IMR-90 (cell line): ENCODE results near the gene SSR2. TPM values are rescaled to one million over a fixed set of nuclear protein-coding genes. Genes with fewer than 3 reads are reported as not detected.

Experiments used
- ATAC-seq: fragments of 200-7000 bp; cut with Tn5 transposase; 2 replicates; pipeline ENCODE4 v1.9.1; 2020; ENCODE audit warnings: low read depth, mild to moderate bottlenecking, moderate library complexity
- BruUV-seq: library from RNA; stranded (reverse); fragments of 400-500 nt; replicated peaks from 2 replicates; lab custom pipeline; 2021; lab: Mats Ljungman, UMichigan
- CTCF ChIA-PET: fragments of 300-600 bp; formaldehyde crosslinking; extraction: SDS; loops from one replicate; lab custom pipeline; 2021; ENCODE audit warnings: antibody characterized with exemption; lab: Yijun Ruan, JAX
- POLR2A ChIA-PET: fragments of 300-600 bp; sonication (Branson Sonifier 250); formaldehyde crosslinking; loops from one replicate; lab custom pipeline; 2022; ENCODE audit warnings: antibody characterized with exemption; ENCODE audit not compliant: unreplicated experiment; lab: Charles Lee
- DNase-seq: peaks from one replicate; pipeline ENCODE4 v3.0.0; 2013
- H2AFZ ChIP-seq: replicated peaks from 2 replicates; pipeline ENCODE3; 2013; ENCODE audit warnings: low read length, mild to moderate bottlenecking; ENCODE audit not compliant: poor library complexity
- H2AK5ac ChIP-seq: 2 replicates; pipeline ENCODE4 v1.6.1; 2013; ENCODE audit warnings: low read depth, low read length, inconsistent platforms
- H2AK9ac ChIP-seq: replicated peaks from 2 replicates; pipeline ENCODE3; 2013; ENCODE audit warnings: mild to moderate bottlenecking, low read depth, low read length, moderate library complexity; ENCODE audit not compliant: poor library complexity
- H2BK120ac ChIP-seq: 2 replicates; pipeline ENCODE4 v1.6.1; 2013; ENCODE audit warnings: low read depth, low read length, inconsistent platforms
- H2BK15ac ChIP-seq: 3 replicates; pipeline ENCODE4 v1.6.1; 2013; ENCODE audit warnings: low read depth, low read length, inconsistent platforms
- H2BK20ac ChIP-seq: 2 replicates; pipeline ENCODE4 v1.6.1; 2013; ENCODE audit warnings: low read depth, mild to moderate bottlenecking, inconsistent platforms, low read length, moderate library complexity
- H2BK5ac ChIP-seq: 2 replicates; pipeline ENCODE4 v1.6.1; 2013; ENCODE audit warnings: mild to moderate bottlenecking, low read depth, low read length, inconsistent platforms; ENCODE audit not compliant: poor library complexity, severe bottlenecking
- H3K14ac ChIP-seq: replicated peaks from 2 replicates; pipeline ENCODE4 v1.6.1; 2013; ENCODE audit warnings: low read depth, low read length, inconsistent platforms
- H3K18ac ChIP-seq: 2 replicates; pipeline ENCODE4 v1.6.1; 2013; ENCODE audit warnings: low read depth, low read length, control low read depth
- H3K23ac ChIP-seq: 2 replicates; pipeline ENCODE4 v1.6.1; 2013; ENCODE audit warnings: low read depth, low read length, inconsistent platforms
- H3K27ac ChIP-seq: 2 replicates; pipeline ENCODE4 v1.5.1; 2013; ENCODE audit warnings: mild to moderate bottlenecking, control low read depth, low read length; ENCODE audit not compliant: insufficient read depth
- H3K27me3 ChIP-seq: 2 replicates; pipeline ENCODE4 v1.6.1; 2013; ENCODE audit warnings: low read length; ENCODE audit not compliant: control insufficient read depth, insufficient read depth
- H3K36me3 ChIP-seq: 2 replicates; pipeline ENCODE4 v1.6.1; 2013; ENCODE audit warnings: low read length, mixed read lengths; ENCODE audit not compliant: control insufficient read depth, insufficient read depth
- H3K4ac ChIP-seq: 2 replicates; pipeline ENCODE4 v1.6.1; 2013; ENCODE audit warnings: low read depth, low read length, inconsistent platforms
- H3K4me1 ChIP-seq: 2 replicates; pipeline ENCODE4 v1.6.1; 2013; ENCODE audit warnings: low read length, mixed read lengths; ENCODE audit not compliant: control insufficient read depth, insufficient read depth
- H3K4me2 ChIP-seq: 2 replicates; pipeline ENCODE4 v1.6.1; 2013; ENCODE audit warnings: low read depth, mild to moderate bottlenecking, control low read depth, low read length, moderate library complexity
- H3K4me3 ChIP-seq: 2 replicates; pipeline ENCODE4 v1.5.1; 2013; ENCODE audit warnings: low read depth, mild to moderate bottlenecking, control low read depth, low read length, moderate library complexity; ENCODE audit not compliant: insufficient read depth
- H3K56ac ChIP-seq: 2 replicates; pipeline ENCODE4 v1.6.1; 2013; ENCODE audit warnings: low read length, inconsistent platforms; ENCODE audit not compliant: insufficient read depth; ENCODE audit errors: extremely low read depth
- H3K79me1 ChIP-seq, 2 experiments: 2 replicates each; pipeline ENCODE4 v1.6.1; 2013; ENCODE audit warnings: low read length in 2 of 2, inconsistent platforms in 1 of 2, low read depth in 1 of 2
- H3K9ac ChIP-seq: 2 replicates; pipeline ENCODE4 v1.6.1; 2013; ENCODE audit warnings: low read depth, low read length, control low read depth
- H3K9me1 ChIP-seq: 2 replicates; pipeline ENCODE4 v1.6.1; 2013; ENCODE audit warnings: low read length, inconsistent platforms; ENCODE audit not compliant: insufficient read depth
- H3K9me3 ChIP-seq: 2 replicates; pipeline ENCODE4 v1.6.1; 2013; ENCODE audit warnings: low read length; ENCODE audit not compliant: control insufficient read depth, insufficient read depth
- H4K20me1 ChIP-seq: 2 replicates; pipeline ENCODE4 v1.6.1; 2013; ENCODE audit warnings: low read length, inconsistent platforms; ENCODE audit not compliant: insufficient read depth
- H4K5ac ChIP-seq: 2 replicates; pipeline ENCODE4 v1.6.1; 2013; ENCODE audit warnings: mild to moderate bottlenecking, low read depth, low read length, control low read depth
- H4K8ac ChIP-seq, 2 experiments: 2 replicates each; pipeline ENCODE4 v1.6.1; 2013; ENCODE audit warnings: low read depth in 2 of 2, low read length in 2 of 2, control low read depth in 1 of 2, inconsistent platforms in 1 of 2
- H4K91ac ChIP-seq: 2 replicates; pipeline ENCODE4 v1.6.1; 2013; ENCODE audit warnings: low read depth, low read length, inconsistent platforms; ENCODE audit not compliant: insufficient read depth
- BHLHE40 ChIP-seq: fragments of 150-350 bp; IDR thresholded peaks from 2 replicates; pipeline ENCODE4 v1.6.1; 2016; ENCODE audit warnings: mild to moderate bottlenecking, low read depth, low read length
- CEBPB ChIP-seq: IDR thresholded peaks from 2 replicates; pipeline ENCODE4 v1.6.1; 2012; ENCODE audit warnings: low read depth, low read length, improper control_type of control experiment
- CHD1 ChIP-seq: IDR thresholded peaks from 2 replicates; pipeline ENCODE4 v1.6.1; 2012; ENCODE audit warnings: low read depth, low read length, improper control_type of control experiment
- FOS ChIP-seq: fragments of 150-350 bp; IDR thresholded peaks from 2 replicates; pipeline ENCODE4 v1.6.1; 2016; ENCODE audit warnings: low read depth, low read length
- MAZ ChIP-seq: IDR thresholded peaks from 2 replicates; pipeline ENCODE4 v1.6.1; 2012; ENCODE audit warnings: low read depth, mild to moderate bottlenecking, low read length, improper control_type of control experiment, moderate library complexity, borderline replicate concordance
- NFE2L2 ChIP-seq: fragments of 150-350 bp; IDR thresholded peaks from 2 replicates; pipeline ENCODE4 v1.6.1; 2016; ENCODE audit warnings: low read depth, mild to moderate bottlenecking, low read length
- RFX5 ChIP-seq: IDR thresholded peaks from 2 replicates; pipeline ENCODE4 v1.8.0; 2012; ENCODE audit warnings: low read depth, mild to moderate bottlenecking, low read length, moderate library complexity
- SMC3 ChIP-seq: fragments of 150-350 bp; IDR thresholded peaks from 2 replicates; pipeline ENCODE4 v1.6.1; 2016; ENCODE audit warnings: low read depth, mild to moderate bottlenecking, antibody characterized with exemption, low read length, moderate library complexity
- WGBS, 2 experiments: methylation state at CpG; one replicate each; pipeline versions ENCODE4 v1.1.5 to v1.1.7; 2013; ENCODE audit warnings: missing lambda C conversion rate in 2 of 2; ENCODE audit not compliant: insufficient read length in 1 of 2; ENCODE audit errors: extremely low coverage in 2 of 2; 5-methylcytosine and 5-hydroxymethylcytosine counted together
- dilution Hi-C: fragments of 300-500 bp; cut with HindIII; formaldehyde crosslinking; loops from one replicate; pipeline ENCODE4 v1.14.3; 2018; ENCODE audit warnings: low sequenced_read_pairs; ENCODE audit not compliant: unreplicated experiment
- in situ Hi-C: fragments of 300-500 bp; cut with MboI; formaldehyde crosslinking; loops from 3 replicates; pipeline ENCODE4 v1.14.3; 2019; ENCODE audit warnings: low sequenced_read_pairs, inconsistent platforms, mixed read lengths
- intact Hi-C: fragments of 100-400 bp; cut with micrococcal nuclease; formaldehyde crosslinking; loops from 2 replicates; pipeline ENCODE4 v1.10.0; 2022
- polyA plus RNA-seq, 3 experiments: library from polyadenylated mRNA; depleted of rRNA; stranded (reverse); fragments of >200 nt; gene quantifications; 2 replicates each; pipeline ENCODE4 v1.2.3, GENCODE V29; 2012; ENCODE audit warnings: low replicate concordance in 1 of 3
- total RNA-seq: library from RNA; depleted of rRNA; stranded (reverse); fragments of >200 nt; gene quantifications from 2 replicates; pipeline ENCODE4 v1.2.3, GENCODE V29; 2012
- TF ChIP-seq, protein P1 (sequence below): fragments of 150-350 bp; IDR thresholded peaks from 2 replicates; pipeline ENCODE4 v1.6.1; 2016; ENCODE audit warnings: low read depth, mild to moderate bottlenecking, low read length, moderate library complexity, borderline replicate concordance
- TF ChIP-seq, protein P2 (sequence below): conservative IDR thresholded peaks from 2 replicates; pipeline ENCODE4 v1.5.1; 2012; ENCODE audit warnings: mild to moderate bottlenecking, low read depth, low read length, improper control_type of control experiment
- TF ChIP-seq, protein P3 (sequence below): fragments of 150-350 bp; IDR thresholded peaks from 2 replicates; pipeline ENCODE4 v1.6.1; 2017; ENCODE audit warnings: mild to moderate bottlenecking, antibody characterized with exemption, low read length, low read depth

SSR2 gene
- total and polyA plus RNA-seq, 2 of the 4 experiments (the other 2 are of a cell fraction): 553 to 1,264 TPM

DNA sequence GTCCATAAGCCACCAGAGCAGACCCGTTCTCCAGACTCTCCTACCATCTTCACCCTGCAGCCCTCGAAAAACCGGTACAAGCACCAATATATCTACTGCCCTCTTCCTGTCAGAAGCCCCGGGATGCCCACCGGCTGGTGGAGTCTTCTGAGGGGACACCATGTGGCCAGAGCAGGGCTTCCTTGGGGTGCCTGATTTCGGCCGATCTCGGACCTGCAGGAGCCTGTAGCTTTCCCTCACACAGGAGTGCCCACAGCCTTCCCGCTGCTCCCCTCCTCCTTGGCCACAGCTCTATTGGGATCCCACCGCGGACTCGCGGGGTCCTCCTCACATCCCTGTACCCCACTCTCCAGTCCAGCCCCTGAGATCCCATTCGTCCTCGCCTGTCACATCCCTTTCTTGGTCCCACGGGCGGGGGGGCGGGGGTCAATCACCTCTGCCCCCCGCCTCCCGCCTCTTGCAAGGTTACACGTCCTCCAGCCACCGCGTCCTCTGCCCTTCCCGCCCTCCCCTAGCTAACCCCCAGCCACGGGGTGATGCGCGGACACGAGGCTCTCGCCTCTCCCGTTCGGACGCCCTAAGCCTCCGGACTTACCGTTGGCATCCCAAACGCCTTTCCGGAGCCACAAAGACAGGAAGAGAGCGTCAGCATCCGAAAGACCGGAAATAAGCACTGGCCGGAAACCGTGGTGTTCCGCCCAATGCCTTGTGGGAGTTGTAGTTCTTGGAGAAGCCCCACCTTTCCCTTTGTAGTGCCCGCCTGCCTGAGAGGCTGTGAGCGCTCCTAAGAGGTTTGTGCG lies at the start of gene SSR2 (continued):
- no peak for TF ChIP-seq NFE2L2
- TF ChIP-seq CEBPB: no peak
- TF ChIP-seq BHLHE40: no peak

DNA sequence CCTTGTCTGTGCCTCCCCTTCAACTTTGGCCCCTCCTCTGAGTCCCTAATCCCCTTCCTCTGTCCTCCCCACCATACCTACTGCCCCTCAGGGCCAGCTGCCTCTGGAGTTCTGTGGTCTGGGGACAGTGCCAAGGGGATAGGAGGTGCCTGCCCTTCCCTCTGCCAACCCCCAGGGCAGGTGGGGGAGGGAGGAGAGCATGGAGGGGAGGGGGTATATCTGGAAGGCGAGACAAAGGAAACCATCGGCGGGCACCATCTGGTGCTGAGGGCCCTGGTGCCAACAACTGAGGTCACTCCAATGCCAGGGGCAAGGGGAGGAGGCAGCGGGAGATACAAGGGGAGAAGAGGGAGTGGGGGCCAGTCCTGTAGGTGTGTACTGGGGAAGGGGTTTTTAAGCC lies 49.8 kb upstream of the SSR2 start:
- no peak overlapping the region for H4K8ac ChIP-seq
- H3K4me3 ChIP-seq: no peak overlapping the region
- no peak overlapping the region for H2AK9ac ChIP-seq
- peaks cover 5 to 22% of the 10 kb centered on the region in 2 experiments; a peak in 3 of 4 replicates for H3K79me1 ChIP-seq
- H2AK5ac ChIP-seq: no peak overlapping the region; the same call in 1 of the 2 replicates
- no peak overlapping the region for H3K14ac ChIP-seq
- H2BK120ac ChIP-seq: no peak overlapping the region
- TF ChIP-seq NFE2L2 (no peak), RFX5 (no peak), SMC3 (no peak), CHD1 (no peak), FOS (no peak), CEBPB (no peak), BHLHE40 (no peak), MAZ (no peak)
- TF ChIP-seq, protein P1, sequence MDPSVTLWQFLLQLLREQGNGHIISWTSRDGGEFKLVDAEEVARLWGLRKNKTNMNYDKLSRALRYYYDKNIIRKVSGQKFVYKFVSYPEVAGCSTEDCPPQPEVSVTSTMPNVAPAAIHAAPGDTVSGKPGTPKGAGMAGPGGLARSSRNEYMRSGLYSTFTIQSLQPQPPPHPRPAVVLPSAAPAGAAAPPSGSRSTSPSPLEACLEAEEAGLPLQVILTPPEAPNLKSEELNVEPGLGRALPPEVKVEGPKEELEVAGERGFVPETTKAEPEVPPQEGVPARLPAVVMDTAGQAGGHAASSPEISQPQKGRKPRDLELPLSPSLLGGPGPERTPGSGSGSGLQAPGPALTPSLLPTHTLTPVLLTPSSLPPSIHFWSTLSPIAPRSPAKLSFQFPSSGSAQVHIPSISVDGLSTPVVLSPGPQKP: no peak
- TF ChIP-seq, protein P2, sequence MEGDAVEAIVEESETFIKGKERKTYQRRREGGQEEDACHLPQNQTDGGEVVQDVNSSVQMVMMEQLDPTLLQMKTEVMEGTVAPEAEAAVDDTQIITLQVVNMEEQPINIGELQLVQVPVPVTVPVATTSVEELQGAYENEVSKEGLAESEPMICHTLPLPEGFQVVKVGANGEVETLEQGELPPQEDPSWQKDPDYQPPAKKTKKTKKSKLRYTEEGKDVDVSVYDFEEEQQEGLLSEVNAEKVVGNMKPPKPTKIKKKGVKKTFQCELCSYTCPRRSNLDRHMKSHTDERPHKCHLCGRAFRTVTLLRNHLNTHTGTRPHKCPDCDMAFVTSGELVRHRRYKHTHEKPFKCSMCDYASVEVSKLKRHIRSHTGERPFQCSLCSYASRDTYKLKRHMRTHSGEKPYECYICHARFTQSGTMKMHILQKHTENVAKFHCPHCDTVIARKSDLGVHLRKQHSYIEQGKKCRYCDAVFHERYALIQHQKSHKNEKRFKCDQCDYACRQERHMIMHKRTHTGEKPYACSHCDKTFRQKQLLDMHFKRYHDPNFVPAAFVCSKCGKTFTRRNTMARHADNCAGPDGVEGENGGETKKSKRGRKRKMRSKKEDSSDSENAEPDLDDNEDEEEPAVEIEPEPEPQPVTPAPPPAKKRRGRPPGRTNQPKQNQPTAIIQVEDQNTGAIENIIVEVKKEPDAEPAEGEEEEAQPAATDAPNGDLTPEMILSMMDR: no peak
- TF ChIP-seq, protein P3, sequence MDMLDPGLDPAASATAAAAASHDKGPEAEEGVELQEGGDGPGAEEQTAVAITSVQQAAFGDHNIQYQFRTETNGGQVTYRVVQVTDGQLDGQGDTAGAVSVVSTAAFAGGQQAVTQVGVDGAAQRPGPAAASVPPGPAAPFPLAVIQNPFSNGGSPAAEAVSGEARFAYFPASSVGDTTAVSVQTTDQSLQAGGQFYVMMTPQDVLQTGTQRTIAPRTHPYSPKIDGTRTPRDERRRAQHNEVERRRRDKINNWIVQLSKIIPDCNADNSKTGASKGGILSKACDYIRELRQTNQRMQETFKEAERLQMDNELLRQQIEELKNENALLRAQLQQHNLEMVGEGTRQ: no peak
- H3K56ac ChIP-seq: no peak overlapping the region
- no peak overlapping the region for H2BK5ac ChIP-seq
- H3K9me1 ChIP-seq: peaks cover 9% of the 10 kb centered on the region
- H3K4ac ChIP-seq: no peak overlapping the region
- H2BK15ac ChIP-seq: no peak overlapping the region
- H3K27me3 ChIP-seq: no peaks in the 10 kb centered on the region
- in situ Hi-C loops (no loop called here), dilution Hi-C loops (no loop called here), intact Hi-C loops (no loop called here)
- no TSS peak for BruUV-seq
- H4K5ac ChIP-seq: no peak overlapping the region
- CTCF ChIA-PET: no interaction called here
- no peak overlapping the region for H3K23ac ChIP-seq
- peaks cover 14% of the 10 kb centered on the region; the same call in 1 of the 2 replicates for H3K36me3 ChIP-seq
- no peak for DNase-seq
- no peak overlapping the region for H2BK20ac ChIP-seq
- H3K9me3 ChIP-seq: no peaks in the 10 kb centered on the region
- ATAC-seq: no peak
- H3K9ac ChIP-seq: no peak overlapping the region
- no peak overlapping the region for H2AFZ ChIP-seq
- POLR2A ChIA-PET: no interaction called here
- H4K20me1 ChIP-seq: peaks cover 18% of the 10 kb centered on the region
- no peak overlapping the region for H4K91ac ChIP-seq
- no peak overlapping the region for H3K18ac ChIP-seq
- no peak overlapping the region for H3K27ac ChIP-seq
- no CpG with 5 or more reads among the region's 4 CpGs for WGBS, 2 experiments
- no peak overlapping the region for H3K4me2 ChIP-seq
- peaks cover 9% of the 10 kb centered on the region for H3K4me1 ChIP-seq
